GM19467 (cell line): Measurements from ENCODE around the gene NR6A1.

Experiments
- ATAC-seq: cut with Tn5 transposase; IDR thresholded peaks from one replicate; pipeline ENCODE4 v1.9.1; 2021; ENCODE audit warnings: mild to moderate bottlenecking, moderate library complexity; ENCODE audit not compliant: unreplicated experiment

NR6A1 gene

DNA sequence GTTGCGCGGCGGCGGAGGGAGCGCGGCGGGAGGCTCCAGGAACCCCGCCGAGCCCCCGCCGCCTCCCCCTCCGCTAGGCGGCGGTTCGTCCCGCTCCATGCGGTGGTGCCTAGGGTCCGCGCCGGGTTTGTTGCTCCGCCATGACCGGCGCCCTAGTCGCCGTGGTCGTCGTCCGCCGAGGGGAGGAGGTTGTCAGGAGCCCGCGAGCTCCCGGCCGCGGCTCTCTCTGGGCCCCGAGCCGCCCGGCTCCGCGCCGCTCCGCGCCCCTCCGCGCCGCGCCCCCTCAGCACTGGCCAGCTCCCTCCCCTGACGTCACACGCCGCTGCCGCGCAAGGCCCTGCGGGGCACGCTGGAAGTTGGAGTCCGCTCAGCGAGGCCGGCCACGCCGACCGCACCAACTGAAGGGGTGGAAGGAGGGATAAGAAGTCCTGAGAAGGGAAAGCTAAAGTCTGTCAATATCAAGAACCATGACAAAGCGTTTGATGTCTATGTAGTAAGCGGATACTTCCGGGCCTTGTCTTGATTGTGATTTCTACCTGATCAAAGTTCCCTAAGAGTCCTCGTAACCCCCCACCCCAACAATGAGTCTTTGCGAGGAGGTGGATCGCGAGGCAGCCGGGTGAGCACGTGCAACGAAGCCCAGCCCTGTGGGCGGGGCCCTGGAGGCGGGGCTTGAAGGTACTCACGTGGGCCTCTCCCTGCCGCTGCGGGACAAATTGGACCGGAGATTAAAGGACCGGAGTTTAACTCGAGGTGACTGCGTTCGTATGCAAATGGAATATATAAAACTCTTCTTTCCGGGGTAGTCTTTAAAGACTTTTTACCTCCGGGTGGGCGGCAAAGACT is at the start of gene NR6A1:
NR6A1 (minus strand) TSS at position 291 of the 846 bp plus-strand sequence.
- ATAC-seq, result peak; percentile 89

DNA sequence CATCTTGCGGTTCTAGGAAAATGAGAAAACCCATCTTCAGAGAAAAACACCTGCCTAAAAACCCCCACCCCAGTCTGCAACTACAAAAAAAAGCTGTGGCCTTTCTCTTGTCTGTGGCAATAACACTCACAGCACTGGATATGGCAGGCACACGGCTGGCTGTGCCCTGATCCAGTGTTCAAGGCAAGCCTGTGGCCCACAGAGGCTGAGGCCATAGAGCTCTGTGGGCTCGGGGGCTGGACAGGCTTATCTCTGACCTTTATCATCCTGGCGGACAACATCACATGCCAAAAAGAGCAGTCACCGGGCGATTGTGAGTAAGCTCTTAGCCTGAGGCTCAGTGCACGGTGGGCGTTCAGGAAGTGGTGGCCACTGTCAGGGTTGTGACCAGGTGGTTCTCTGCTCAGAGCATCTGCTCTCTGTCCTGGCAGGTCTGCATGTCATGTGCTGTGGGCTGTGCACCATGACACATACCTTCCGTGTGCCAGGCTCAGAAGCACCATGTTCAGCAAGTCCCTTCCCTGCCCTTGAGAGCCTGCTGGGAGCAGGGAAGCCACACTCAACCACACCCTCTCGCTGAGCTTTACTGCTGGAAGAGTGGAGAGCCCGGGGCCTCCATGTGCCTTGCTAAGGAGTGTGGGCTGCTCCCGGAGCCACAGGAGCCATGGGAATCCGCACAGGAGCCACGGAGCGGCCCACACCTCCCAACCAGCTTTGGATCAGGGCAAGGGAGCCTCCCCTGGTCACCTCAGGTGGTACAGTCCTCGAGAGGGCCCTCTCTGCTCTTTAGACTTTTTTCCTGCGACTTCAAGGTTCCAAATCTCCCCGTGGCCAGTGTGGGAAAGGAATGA is 47.5 kb upstream of the NR6A1 start:
- no peak for ATAC-seq

DNA sequence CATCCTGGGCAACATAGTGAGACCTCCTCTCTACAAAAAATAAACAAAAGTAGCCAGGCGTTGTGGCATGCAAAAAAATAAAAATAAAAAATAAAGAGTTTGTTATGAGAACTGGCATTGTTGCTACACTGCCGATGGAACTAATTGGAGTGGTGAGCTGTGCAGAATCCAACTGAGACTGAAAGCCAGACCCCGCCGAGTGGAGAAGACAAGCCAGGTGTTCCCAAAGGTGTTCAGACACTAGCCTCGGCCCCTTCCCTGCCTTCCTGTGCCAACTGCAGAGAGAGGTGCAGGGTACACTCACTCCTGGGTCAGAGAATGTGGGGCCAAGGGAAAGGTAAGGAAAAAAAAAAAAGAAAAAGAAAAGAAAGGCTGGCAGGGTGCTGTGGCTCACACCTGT is 44.5 kb upstream of the NR6A1 start:
- no peak for ATAC-seq

DNA sequence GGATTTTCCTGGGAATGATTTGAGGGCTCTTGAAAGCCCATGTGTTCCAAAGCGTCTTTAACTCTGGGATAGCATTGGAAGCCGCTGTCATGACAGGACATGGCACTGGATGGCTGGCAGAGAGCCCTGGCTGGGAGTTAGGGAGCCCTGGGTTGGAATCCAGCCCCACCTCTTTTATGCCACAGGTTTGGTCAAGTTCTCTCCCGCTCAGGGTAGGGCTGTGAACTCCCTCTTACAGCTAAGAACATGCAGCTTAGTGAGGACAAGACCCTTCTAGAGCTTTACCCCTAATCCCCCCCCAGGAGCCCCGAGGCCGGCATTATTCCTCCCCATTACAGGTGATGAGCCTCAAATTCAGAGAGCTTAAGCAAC is 43.0 kb upstream of the NR6A1 start:
- no peak for ATAC-seq

DNA sequence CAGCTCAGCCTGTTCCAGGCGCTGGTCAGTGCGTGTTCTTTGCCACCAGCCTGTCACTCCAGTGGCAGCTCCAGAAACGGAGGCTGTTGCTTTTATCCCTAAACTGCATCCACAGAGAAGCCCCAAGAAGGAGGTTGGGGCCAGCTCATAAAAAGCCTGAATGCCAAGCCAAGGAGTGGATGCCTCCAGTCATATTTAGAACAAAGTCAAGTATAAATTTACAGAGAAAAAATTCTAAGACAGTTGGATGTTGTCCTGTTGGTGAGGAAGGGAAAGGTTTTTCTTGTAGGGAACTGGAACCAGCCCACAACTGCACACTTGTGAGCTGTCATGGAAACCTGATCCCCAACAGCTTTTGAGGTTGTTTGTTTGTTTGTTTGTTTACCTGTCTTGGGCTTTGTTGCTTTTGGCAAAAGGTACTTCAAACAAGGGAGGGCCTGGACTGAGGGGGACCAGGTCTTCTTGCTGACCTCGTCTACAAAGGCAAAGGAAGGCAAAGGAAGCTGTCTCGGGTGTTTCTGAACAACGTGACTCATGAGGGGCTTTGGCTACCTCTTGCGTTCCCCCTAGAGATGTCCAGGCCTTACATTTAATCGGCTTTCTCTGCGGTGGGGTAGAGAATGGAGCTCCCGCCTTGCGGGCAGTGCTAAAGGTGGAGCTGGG is 42.5 kb upstream of the NR6A1 start:
- no peak for ATAC-seq

DNA sequence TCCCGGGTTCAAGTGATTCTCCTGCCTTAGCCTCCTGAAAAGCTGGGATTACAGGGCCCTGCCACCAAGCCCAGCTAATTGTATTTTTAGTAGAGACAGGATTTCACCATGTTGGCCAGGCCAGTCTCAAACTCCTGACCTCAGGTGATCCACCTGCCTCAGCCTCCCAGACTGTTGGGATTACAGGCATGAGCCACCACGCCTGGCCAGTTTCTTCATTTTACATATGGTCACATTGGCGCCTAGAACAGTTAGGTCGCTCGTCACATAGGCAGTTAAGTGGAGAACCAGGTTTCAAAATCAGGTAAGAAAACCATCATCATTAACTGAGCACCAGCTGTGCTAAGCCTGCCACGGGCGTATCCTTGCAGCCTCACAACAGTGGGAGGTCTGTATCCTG is 41.9 kb upstream of the NR6A1 start:
- ATAC-seq, result no peak

DNA sequence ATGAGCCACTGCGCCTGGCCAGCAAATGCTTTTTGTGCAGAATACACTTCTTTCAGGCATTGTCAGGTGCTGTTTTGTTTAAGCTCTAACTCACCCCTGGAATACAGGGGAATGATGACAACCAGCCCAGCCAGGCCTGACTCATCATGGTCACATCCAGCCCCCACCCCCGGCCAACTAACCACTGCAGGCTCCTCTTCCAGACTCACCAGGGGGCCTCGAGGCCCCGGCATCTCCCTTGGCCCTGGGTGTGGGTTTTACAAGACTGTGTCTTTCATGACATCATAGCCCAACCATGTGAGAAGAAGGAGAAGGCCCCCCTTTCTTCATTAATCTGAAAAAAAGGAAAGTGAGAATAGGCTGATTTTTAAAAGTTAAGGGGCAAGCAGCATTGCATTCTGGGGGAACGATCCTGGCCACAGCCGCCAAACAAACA is 41.3 kb upstream of the NR6A1 start:
- no peak for ATAC-seq

DNA sequence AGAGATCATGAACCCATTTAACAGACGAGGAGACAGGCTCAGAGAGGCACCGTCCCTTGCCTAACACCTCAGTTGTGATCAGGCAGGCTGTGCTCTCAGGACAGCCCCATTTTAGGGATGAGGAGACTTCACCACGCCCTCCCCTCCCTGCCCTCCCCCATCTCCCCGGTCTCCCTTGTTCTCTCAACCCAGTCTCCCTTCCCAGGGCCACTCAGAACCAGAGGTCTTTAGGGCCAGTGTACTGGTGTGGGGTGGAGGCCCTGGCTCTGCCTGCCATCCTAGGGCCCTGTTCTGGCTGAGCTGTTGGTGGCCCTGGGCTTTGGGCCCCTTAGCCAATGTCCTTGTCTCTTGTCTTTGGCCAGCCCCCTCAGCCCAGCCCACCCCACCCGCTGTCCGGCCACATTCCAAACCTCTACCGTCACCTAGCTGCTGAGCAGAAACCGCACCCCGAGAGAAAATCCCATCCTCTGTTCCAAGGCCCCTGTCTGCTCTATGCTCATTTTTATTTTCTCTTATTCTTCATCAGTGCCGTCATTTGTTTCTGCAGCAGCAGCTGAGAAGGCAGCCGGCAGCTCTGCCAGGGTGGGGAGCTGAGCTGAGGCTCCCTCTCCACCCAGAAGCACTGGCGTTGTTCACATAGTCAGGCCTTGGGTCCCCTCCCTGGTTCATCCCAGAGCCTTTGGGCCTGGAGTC is 39.7 kb upstream of the NR6A1 start:
- no peak for ATAC-seq

DNA sequence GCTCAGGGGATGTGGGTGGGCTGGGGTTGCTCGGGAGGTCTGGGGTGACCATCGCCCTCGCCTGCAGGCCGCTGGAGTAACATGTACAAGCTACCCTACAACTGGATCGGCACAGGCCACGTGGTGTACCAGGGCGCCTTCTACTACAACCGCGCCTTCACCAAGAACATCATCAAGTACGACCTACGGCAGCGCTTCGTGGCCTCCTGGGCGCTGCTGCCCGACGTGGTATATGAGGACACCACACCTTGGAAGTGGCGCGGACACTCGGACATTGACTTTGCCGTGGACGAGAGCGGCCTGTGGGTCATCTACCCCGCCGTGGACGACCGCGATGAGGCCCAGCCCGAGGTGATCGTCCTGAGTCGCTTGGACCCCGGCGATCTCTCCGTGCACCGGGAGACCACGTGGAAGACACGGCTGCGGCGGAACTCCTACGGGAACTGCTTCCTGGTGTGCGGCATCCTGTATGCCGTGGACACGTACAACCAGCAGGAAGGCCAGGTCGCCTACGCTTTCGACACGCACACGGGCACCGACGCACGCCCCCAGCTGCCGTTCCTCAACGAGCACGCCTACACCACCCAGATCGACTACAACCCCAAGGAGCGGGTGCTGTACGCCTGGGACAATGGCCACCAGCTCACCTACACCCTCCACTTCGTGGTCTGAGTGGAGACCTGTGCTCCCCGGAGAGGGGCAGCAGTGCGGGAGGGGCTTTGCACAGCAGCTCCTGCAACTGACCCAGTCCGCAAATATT is 38.8 kb upstream of the NR6A1 start:
- ATAC-seq, result no peak

DNA sequence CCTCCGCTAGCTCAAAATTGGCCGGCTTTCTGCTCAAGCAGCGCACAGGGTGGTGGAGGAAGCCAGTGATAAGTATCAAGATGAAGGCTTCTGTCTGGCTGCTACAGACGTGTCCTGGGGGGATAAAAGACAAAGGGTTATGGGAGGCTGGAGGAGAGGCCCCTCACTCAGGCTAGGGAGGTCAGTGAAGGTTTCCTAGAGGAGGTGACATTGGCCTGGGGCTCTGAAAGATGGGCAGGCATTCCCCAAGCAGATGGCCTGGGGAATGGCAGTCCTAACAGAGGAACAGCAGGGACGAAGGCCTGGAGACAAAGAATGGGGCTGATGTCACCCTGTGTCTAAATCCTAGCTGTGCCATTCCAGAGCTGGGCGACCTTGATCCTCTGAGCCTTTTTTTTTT is 38.1 kb upstream of the NR6A1 start:
- ATAC-seq, result no peak

DNA sequence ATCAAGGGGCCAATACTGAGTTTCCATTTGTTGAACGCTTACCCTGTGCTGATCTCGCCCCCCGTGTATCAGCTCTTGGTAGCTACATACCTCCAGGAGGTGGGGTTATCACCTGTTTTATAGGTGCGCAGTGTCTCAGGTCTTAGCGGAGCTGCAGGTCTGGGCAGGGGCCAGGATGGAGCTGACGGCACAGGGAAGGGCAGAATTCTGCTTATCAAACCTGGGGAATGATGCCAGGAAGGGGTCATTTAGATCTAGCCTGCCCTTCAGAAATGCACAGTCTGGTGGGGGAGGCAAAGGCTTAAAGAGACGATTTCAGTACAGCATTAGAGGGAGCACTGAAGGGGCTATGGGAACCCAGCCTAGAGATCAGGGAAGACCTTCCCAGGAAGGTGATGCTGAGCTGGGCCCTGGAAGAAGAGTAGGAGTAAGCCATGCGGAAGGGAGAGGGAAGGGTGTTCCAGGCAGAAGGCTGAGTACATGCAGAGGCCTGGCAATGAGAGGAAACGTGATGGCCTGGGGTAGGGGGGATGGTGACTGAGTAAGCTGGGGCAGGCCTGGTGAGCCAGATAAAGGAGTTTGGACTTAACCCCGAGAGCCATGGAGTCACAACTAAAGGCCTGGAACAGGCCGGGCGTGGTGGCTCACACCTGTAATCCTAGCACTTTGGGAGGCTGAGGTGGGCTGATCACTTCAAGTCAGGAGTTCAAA is 37.3 kb upstream of the NR6A1 start:
- no peak for ATAC-seq

DNA sequence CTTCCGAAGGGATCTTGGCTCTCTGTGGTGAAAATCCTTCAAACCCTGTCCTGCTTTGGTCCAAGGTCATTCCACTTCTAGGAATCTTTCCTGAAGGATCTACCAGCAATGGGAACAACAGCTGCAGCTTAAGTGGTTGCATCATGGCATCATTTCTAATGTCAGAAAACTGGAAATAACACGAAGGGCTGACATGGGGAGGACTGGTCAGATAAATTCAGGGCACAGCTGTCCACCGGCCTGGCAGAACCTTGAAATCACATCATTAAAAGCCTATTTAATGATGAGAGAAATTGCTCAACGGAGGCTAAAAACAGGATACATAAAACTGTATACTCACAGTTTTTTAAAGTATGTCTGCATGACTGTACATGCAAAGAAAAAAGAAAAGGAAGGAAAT is 34.1 kb upstream of the NR6A1 start:
- no peak for ATAC-seq

DNA sequence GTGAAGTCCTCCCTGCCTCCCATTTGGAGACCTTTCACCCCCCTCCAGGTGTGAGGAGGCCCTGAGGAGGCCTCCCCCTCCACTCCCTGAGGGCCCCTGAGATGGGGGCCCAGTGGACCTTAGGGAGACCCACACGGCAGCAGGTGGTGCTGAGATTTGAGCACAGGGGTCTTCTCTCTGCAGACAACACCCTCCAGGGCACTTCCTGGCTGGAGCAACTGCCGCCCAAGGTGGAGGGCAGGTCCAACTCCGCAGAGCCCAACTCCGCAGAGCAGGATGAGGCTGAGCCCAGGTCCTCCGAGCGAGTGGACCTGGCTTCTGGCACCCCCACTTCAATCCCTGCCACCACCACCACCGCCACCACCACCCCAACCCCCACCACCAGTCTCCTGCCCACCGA is 32.8 kb upstream of the NR6A1 start:
- ATAC-seq, result no peak

DNA sequence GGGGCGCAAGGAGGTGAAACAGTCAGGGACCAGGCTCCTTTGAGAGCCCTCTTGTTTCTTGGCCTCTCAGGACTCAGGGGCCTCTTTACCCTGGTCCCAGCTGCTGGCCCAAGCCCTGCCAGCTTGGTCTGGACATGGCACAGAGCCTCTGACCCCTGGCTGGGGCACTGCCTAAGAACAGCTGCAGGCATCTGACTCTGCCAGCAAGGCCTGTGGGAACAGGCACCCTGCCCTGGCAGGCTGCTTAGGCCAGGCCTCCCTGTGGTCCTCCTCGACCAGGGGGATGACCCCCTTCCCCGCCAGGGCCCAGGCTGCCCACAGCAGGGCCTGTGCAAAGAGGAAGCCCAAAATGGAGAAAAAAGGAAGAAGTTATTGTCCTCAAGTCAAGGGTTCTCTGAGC is 31.3 kb upstream of the NR6A1 start:
- no peak for ATAC-seq

DNA sequence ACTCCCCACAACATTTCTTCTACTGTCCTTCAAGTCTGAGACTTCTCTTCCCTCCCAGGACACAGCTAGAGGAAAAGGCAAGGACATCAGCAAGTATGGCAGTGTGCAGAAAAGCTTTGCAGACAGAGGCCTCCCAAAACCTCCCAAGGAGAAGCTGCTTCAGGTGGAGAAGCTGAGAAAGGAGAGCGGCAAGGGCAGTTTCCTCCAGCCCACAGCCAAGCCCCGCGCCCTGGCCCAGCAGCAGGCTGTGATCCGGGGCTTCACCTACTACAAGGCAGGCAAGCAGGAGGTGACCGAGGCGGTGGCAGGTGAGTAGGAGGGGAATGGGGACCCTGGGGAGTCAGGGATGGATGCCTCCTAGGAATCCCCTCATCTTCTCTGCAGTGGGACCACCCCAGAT is 30.2 kb upstream of the NR6A1 start:
- ATAC-seq, result no peak

DNA sequence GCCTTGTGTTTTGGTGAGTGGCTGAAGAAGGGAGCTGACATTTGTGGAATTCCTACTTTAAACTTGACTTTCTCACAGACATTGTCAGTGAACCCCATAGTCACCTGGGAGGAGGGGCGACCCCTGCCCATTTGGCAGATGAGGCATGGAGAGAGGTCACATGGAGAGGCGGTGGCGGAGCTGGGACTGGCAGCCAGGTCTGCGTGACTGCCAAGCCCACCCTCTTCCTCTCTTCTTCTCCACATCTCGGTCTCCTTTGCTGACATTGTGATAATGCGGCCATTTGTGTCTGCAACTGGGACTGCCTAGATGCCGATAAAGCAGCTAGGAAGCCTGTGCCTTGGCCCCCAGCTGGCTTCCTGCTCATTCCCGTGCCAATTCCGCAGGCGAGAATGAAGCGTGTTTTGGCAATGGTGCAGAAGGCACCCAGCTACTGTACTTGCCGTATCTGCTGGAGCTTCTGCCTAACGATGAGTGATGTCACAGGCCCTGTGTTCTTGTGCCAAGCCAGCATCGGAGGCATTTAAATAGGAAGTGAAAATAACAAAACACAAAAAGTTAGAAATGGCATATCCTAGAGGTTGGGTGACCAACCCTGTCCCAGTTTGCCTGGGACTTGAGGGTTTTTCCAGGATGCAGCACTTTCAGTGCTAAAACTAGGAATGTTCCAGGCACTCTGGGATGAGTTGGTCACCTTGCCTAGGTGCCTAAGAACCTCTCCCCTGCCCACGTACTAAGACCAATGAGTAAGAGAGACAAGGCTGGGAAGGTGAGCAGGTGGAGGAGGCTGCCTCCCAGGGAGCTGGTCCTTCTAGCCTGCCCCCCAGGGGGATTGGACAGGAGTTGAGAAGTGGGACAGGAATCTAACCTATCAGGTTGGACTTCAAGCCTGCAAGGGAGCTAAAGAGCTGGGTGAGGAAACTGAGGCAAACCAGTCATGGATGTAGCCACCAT is 29.5 kb upstream of the NR6A1 start:
- ATAC-seq, result no peak

DNA sequence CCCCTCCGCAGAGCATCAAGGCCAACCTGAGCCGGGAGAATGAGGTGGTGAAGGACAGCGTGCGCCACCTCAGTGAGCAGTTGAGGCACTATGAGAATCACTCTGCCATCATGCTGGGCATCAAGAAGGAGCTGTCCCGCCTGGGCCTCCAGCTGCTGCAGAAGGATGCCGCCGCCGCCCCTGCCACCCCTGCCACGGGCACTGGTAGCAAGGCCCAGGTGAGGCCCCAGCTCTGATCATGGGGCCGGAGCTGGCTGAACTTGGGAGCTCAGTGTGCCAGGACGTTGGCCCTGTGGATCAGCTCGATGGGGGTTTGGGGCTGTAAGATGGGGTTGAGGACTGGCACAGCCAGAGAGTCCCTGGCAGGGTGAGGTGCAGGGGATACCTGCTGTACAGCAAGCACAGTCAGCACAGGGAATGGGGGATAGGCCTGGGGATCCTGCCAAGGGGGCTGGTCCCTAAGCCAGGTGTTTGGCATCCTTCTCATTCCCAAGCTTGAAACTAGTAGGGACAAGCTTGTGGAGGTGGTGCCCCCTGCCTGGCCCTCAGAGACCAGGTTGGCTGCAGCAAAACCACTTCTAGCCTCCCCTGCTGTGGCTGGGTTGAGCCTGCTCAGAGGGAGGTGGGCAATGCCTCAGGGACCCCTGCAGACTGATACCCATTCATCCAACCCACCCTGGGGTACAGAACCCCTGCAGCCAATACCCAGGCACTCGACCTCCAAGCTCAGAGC is 28.3 kb upstream of the NR6A1 start:
- ATAC-seq, result no peak
